ENCODE data around the gene PAN2. TPM values are rescaled to one million over a fixed set of nuclear protein-coding genes. Genes with fewer than 3 reads are reported as not detected.

Gene PAN2
- total RNA-seq, 2 experiments from 2014 or later = 48.7 to 72.5 TPM

DNA sequence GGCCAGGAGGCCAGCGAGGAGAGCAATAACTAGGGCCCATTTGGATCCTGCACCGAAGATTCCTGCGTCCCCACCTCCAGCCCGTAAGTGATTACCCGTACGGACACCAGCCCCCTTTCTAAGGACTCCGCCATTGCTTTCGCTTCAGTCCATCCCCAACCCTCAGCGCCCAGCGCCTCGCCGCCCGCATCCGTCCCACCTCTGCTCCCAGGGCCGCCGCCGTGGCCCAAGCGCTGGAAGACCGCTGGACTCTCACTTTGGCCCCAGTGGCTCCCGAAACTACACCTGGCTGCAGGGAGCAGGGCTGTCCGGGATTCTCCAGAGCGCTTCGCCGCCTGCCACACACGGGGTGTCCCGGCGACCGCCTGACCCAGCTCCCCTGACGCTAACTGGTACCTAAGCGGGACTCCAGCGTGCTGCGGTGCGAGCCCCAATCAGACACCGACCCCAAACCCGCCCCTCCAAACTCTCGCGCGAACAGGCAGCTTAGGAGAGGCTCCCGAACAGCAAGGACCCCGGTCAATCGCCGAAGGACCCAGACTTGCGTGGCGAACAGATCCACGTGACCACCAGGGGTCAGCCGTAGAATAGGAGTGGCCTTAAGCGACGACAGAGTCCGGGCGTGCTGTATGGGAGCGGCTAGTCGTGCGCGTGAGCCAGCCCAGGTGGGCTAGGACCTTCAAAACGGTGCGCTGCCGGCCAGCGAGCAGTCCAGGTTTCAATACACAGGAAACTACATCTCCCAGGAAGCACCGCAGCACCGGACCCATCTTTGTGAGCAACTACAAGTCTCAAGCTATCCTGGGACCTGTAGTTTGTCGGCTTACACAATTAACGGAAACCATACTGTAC lies 18.0 kb downstream of the PAN2 start, which contains the start of gene CNPY2:
Gene CNPY2 (minus strand): TSS at position 367 of the 852 bp plus-strand sequence. CDS start 771 bp downstream, outside the sequence.
- Mint-ChIP-seq H3K4me3 (peak within 1 kb of the TSS; percentile 98), H3K4me1 (peaks cover 20% of the 10 kb centered on the region), H3K36me3 (peaks cover 19% of the 10 kb centered on the region), H3K27ac (peak within 1 kb of the TSS; percentile 98), H3K9me3 (ENCODE audit: low read depth) (no peaks in the 10 kb centered on the region), H3K27me3 (no peaks in the 10 kb centered on the region)
- peak; percentile 93 for ATAC-seq
- peak; percentile 98 for DNase-seq
- CTCF ChIA-PET = interaction anchor here (0.6 to 3.2 kb wide), 16 partner anchors 9 to 207 kb away, joined by 3 to 17 read pairs (median 4); partner anchors contain the start of genes IL23A, PAN2, RNF41 and SMARCC2

DNA sequence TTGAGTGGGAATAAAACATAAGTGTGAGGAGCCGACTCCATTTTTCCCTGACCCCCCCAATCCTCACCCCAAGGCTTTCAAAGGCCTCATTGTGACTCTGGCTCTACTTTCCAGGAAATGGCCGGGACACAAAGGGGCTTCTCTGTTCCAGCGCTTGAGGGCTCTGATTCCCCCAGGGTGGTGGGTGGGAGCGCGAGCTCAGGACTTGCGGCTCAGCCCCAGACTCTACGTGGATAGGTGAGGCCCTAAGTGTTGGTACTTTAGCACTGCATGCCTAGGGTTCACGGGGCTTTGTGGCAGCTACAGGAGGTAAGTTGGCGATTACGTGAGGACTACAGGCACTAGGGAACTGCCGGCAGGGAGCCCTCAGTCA lies 18.6 kb downstream of the PAN2 start:
- H3K36me3 Mint-ChIP-seq = peaks cover 24% of the 10 kb centered on the region
- H3K9me3 Mint-ChIP-seq (ENCODE audit: low read depth) = no peaks in the 10 kb centered on the region
- ATAC-seq (no peak), DNase-seq (no peak)
- no peaks in the 10 kb centered on the region for H3K27me3 Mint-ChIP-seq
- peak overlapping the region; percentile 98 for H3K4me3 Mint-ChIP-seq
- CTCF ChIA-PET = interaction anchor here (1.2 to 3.2 kb wide), 7 partner anchors 8 to 149 kb away, joined by 3 to 17 read pairs (median 6); partner anchors contain the start of genes PAN2, RNF41 and SMARCC2
- H3K4me1 Mint-ChIP-seq = peaks cover 20% of the 10 kb centered on the region
- H3K27ac Mint-ChIP-seq = peak overlapping the region; percentile 98

DNA sequence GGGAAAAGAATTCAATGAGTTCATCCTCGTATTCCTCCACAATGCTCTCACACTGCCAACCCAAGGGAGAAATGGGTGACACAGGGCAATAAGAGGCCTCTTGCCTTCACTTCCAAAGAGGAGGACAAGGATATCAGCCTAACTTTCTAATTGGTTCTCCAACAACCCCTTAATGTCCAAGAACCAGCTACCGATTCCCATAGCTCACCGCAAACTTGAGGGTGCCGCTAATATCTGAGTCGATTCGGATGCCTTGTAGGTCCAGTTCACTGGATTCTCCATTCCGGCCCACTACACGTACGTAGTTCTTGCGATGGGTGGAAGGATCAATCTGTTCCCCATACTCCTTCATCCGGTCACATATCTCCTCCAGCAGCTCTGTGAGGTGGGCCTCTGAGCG lies 22.8 kb downstream of the PAN2 start:
- Mint-ChIP-seq H3K9me3 (ENCODE audit: low read depth) (no peaks in the 10 kb centered on the region), H3K27me3 (no peaks in the 10 kb centered on the region), H3K27ac (no peak overlapping the region), H3K4me1 (peaks cover 10% of the 10 kb centered on the region), H3K36me3 (peaks cover 23% of the 10 kb centered on the region), H3K4me3 (no peak overlapping the region)
- ATAC-seq = no peak
- CTCF ChIA-PET = interaction anchor here (0.7 to 1.6 kb wide), 4 partner anchors 19 to 191 kb away, joined by 3 to 4 read pairs (median 3); partner anchors contain the start of gene RNF41
- no peak for DNase-seq

DNA sequence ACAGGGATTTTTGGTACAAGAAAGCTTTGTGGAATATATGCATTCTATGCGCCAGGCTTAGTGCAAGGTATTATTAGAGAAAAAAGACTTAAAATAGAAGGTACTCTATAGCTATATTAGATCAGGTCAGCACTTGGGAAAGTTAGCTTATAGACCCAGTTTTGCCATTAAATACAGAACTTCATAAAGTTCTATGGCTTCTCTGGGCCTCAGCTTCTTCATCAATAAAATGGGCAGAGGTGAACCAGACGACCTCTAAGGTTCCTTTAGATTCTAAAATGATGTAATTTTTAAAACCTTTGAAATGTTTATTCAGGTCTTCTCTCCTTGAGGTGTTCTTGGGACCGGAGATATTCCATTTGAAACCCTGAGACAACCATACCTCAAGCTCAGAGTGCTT lies 25.1 kb downstream of the PAN2 start:
- DNase-seq (no peak), ATAC-seq (no peak)
- peaks cover 25% of the 10 kb centered on the region for H3K36me3 Mint-ChIP-seq
- H3K27ac Mint-ChIP-seq = no peak overlapping the region
- CTCF ChIA-PET = interaction anchor here (0.7 to 2.3 kb wide), 5 partner anchors 24 to 155 kb away, joined by 3 to 9 read pairs (median 3); partner anchors contain the start of gene ANKRD52
- no peaks in the 10 kb centered on the region for H3K9me3 Mint-ChIP-seq (ENCODE audit: low read depth)
- no peak overlapping the region for H3K4me3 Mint-ChIP-seq
- no peaks in the 10 kb centered on the region for H3K4me1 Mint-ChIP-seq
- no peaks in the 10 kb centered on the region for H3K27me3 Mint-ChIP-seq

DNA sequence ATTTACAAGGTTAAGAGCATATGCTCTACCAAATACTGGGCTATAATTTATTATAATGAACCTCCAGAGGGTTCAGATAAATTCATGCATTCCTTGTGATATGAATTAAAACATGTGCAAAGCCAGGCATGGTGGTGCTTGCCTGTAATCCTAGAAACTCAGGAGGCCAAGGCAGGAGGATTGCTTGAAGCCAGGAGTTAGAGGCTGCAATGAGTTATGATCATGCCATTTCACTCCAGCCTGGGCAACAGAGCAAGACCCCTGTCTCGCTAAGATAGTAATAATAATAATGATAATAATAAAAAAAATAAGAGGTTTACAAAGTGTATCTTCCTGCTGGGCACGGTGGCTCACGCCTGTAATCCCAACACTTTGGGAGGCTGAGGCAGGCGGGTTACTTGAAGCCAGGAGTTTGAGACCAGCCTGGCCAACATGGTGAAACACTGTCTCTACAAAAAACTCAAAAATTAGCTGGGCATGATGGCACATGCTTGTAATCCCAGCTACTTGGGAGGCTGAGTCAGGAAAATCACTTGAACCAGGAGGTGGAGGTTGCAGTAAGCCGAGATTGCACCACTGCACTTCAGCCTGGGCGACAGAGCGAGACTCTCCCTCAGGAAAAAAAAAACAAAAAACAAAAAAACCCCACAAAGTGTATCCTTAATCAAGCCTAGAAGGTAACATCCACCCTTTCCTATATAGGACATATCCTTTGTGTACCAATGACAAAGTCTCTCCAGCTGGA lies 26.4 kb downstream of the PAN2 start:
- Mint-ChIP-seq H3K4me1 (peaks cover under 1% of the 10 kb centered on the region), H3K36me3 (peaks cover 25% of the 10 kb centered on the region), H3K9me3 (ENCODE audit: low read depth) (no peaks in the 10 kb centered on the region), H3K4me3 (no peak overlapping the region), H3K27ac (no peak overlapping the region), H3K27me3 (no peaks in the 10 kb centered on the region)
- CTCF ChIA-PET = interaction anchor here (1.9 to 2.3 kb wide), 2 partner anchors 9 to 101 kb away, joined by 6 to 9 read pairs; partner anchors contain the start of gene CNPY2
- ATAC-seq = no peak
- no peak for DNase-seq

DNA sequence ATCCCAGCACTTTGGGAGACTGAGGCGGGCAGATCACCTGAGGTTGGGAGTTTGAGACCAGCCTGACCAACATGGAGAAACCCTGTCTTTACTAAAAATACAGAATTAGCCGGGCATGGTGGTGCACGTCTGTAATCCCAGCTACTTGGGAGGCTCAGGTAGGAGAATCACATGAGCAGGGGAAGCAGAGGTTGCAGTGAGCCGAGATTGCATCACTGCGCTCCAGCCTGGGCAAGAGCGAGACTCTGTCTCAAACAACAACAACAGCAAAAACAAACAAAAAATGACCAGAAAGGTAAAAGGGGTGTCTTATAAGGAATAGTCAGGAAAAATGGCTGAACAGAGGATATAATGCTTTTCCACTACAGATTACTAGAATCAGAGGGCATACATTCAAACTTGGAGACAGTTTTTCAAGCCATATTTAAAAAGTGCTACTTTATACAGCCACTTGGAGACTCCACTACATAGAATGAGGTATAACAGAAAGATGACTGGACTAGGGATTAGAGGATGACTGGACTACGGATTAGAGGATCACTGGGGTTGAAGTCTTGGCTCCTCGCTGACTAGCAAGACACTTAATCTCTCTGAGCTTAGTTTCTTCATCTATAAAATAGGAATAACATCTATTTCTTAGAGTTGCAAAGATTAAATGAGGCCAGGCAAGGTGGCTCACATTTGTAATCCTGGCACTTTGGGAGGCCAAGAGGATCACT lies 28.8 kb downstream of the PAN2 start:
- Mint-ChIP-seq H3K4me3 (no peak overlapping the region), H3K4me1 (peaks cover 19% of the 10 kb centered on the region), H3K27me3 (no peaks in the 10 kb centered on the region), H3K27ac (no peak overlapping the region), H3K36me3 (peaks cover 14% of the 10 kb centered on the region), H3K9me3 (ENCODE audit: low read depth) (no peaks in the 10 kb centered on the region)
- CTCF ChIA-PET = interaction anchor here (1.3 kb wide), 1 partner anchor 37 kb away, joined by 3 read pairs; no protein-coding TSS in a partner anchor
- no peak for DNase-seq
- ATAC-seq = no peak

DNA sequence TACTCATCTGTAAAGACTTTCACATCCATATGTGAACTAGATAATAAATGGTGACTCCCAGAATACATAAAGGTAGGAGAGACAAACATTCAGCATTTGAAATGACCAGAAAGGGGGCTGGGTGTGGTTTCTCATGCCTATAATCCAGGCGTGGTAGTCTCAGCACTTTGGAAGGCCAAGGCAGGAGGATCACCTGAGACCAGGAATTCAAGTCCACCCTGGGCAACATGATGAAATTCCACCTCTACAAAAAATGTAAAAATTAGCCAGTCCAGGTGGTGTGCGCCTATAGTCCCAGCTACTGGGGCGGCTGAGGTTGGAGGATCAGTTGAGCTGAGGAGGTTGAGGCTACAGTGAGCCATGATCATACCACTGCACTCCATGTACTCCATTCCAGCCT lies 29.5 kb downstream of the PAN2 start:
- Mint-ChIP-seq H3K36me3 (peaks cover 10% of the 10 kb centered on the region), H3K4me3 (no peak overlapping the region), H3K27ac (no peak overlapping the region), H3K9me3 (ENCODE audit: low read depth) (no peaks in the 10 kb centered on the region), H3K27me3 (no peaks in the 10 kb centered on the region), H3K4me1 (peaks cover 19% of the 10 kb centered on the region)
- CTCF ChIA-PET = no interaction called here
- no peak for ATAC-seq
- no peak for DNase-seq

DNA sequence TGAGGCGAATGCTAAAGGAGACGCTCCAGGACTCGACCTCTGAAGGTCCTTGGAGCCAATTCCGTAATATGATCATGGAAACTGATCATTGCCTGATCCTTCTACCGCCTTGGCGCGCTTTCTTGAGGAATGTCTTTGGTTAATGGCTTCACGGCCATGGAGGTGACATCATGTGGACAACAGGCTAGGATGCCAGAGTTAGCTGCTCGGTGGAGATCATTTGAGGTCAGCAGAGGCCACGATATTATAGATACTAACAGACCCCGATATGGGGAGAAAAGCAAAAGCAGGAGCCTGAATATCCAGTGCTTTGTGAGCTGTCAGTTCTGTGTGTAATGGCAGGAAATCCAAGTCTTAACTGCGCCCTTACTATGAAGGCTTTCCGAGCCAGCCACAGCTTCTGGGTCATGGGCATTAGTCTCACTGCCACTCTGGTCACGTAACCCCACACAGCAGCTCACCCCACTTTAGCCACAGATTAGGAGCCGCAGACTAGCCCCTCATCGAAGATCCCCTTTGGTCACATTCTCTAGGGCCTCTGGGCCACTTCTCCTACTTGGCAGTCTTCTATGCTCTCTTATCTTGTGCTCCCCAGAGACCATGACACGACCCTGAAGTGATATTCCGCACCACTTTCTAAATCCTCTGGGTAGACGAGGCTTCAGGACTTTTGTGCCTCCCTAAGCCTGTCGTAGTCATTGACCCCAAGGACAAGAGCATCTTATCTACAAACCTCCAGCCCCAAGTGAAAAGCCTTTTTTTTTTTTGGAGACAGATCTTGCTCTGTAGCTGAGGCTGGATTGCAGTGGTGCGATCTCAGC lies 32.9 kb downstream of the PAN2 start:
- Mint-ChIP-seq H3K9me3 (ENCODE audit: low read depth) (no peaks in the 10 kb centered on the region), H3K36me3 (peaks cover 30% of the 10 kb centered on the region), H3K27ac (peak overlapping the region; percentile 89), H3K4me3 (peak overlapping the region; percentile 90), H3K4me1 (peaks cover 49% of the 10 kb centered on the region), H3K27me3 (no peaks in the 10 kb centered on the region)
- CTCF ChIA-PET = interaction anchor here (0.6 to 1.9 kb wide), 5 partner anchors 20 to 752 kb away, joined by 3 to 6 read pairs (median 3); partner anchors contain the start of genes PAN2 and RNF41
- DNase-seq (no peak), ATAC-seq (no peak)

DNA sequence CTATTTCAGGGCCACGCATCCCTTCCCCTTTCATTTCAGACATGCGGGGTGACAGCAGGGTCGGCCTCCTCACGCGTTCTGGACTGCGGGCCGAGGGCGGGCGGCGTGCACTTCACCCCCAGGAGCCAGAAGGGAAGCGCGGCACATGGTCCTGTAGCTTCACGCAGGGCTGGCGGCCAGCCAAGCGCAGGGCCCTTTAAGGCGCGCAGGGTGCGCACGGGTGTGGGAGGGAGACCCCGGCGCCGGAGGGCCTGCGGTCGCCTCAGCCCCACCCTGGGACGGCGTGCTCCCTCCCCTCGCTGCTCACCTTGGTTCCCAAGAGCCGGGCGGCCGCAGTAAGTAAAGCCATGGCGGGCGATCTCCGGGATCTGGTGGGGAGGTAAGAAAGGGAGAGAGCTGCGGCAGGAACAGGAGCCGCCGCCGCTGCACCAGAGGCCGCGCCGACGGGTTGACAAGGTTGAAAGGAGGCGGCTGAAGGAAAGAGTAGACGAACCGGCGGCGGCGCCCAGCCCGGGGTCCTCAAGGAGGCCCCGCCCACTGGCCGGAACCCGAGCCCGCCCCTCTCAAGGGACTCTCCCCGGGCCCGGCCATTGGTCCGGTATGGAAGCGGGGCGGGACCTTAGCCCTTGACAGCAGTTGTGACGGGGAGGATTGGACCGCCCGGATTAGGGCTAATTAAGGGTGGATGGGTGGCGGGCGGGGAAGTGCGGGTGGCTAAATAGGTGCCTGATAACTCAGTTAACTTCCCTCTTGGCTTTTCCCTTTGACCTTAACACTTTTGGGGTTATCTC lies 33.8 kb downstream of the PAN2 start, which contains the start of gene CS:
Gene CS (minus strand): TSS at position 478 of the 791 bp plus-strand sequence. CDS start 129 bp downstream, at position 349.
- Mint-ChIP-seq H3K9me3 (ENCODE audit: low read depth) (no peaks in the 10 kb centered on the region), H3K36me3 (peaks cover 26% of the 10 kb centered on the region), H3K27me3 (no peaks in the 10 kb centered on the region), H3K27ac (peak within 1 kb of the TSS; percentile 89), H3K4me3 (peak within 1 kb of the TSS; percentile 90), H3K4me1 (peaks cover 49% of the 10 kb centered on the region)
- CTCF ChIA-PET = interaction anchor here (0.6 to 1.9 kb wide), 4 partner anchors 13 to 78 kb away, joined by 3 to 6 read pairs (median 4); partner anchors contain the start of genes PAN2 and RNF41
- ATAC-seq (peak; percentile 97), DNase-seq (peak; percentile 99)

DNA sequence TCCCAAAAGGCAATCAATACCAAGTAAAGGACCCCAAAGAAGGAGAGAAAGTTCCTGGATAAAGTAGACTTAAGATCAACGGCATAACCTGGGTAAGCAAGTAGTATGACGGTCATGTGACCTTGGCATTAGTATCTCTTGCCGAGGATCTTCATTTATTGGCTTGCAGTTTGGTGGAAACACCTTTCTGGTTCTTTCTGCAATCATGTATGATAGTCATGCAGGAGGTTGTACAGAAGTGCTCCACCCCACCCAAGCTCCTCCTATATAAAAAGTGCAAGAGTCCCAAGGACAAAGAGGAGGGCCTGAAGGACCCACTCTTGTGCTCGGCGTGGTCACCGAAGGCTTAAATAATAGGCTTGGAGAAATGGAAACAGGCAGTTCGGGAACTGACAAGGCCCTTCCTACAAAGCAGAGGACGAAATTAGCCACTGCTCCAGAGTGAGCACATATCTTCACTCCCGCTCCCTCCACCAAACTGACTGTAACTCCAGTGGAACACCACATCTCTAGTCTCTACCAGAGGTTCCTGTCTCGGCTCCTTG lies 34.4 kb downstream of the PAN2 start:
- H3K4me1 Mint-ChIP-seq = peaks cover 49% of the 10 kb centered on the region
- peak overlapping the region; percentile 90 for H3K4me3 Mint-ChIP-seq
- H3K36me3 Mint-ChIP-seq = peaks cover 26% of the 10 kb centered on the region
- peak overlapping the region; percentile 89 for H3K27ac Mint-ChIP-seq
- CTCF ChIA-PET = interaction anchor here (1.1 to 1.9 kb wide), 7 partner anchors 12 to 181 kb away, joined by 3 to 7 read pairs (median 4); partner anchors contain the start of genes ESYT1, IL23A, PAN2 and ZC3H10
- no peaks in the 10 kb centered on the region for H3K27me3 Mint-ChIP-seq
- peak; percentile 56 for DNase-seq
- no peaks in the 10 kb centered on the region for H3K9me3 Mint-ChIP-seq (ENCODE audit: low read depth)
- ATAC-seq = peak; percentile 3

DNA sequence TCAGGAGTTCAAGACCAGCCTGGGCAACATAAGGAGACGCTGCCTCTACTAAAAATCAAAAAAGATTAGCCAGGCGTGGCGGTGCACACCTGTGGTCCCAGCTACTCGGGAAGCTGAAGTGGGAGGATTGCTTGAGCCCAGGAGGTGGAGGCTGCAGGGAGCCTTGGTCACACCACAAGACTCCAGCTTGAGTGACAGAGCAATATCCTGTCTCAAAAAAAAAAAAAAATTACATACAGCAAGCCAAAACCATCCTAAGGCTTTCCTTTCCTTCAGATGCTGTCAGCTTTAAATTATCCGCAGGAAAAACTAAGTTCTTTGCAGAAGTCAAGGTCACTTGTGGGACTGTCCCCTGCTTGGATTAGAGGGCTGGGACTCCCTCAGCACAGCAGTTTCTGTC lies 35.0 kb downstream of the PAN2 start:
- peaks cover 27% of the 10 kb centered on the region for H3K36me3 Mint-ChIP-seq
- H3K4me1 Mint-ChIP-seq = peaks cover 52% of the 10 kb centered on the region
- no peaks in the 10 kb centered on the region for H3K27me3 Mint-ChIP-seq
- ATAC-seq (no peak), DNase-seq (no peak)
- H3K9me3 Mint-ChIP-seq (ENCODE audit: low read depth) = no peaks in the 10 kb centered on the region
- H3K4me3 Mint-ChIP-seq = peak overlapping the region; percentile 90
- H3K27ac Mint-ChIP-seq = peak overlapping the region; percentile 89
- CTCF ChIA-PET = interaction anchor here (0.9 to 1.6 kb wide), 9 partner anchors 9 to 180 kb away, joined by 3 to 7 read pairs (median 4); partner anchors contain the start of genes ESYT1, IL23A and ZC3H10

All from activated CD8-positive, alpha-beta memory T cell treated with anti-CD3 and anti-CD28 coated beads, Interleukin-2, amount 10 ng/mL, durations not matched to agents 7 days and 5 days (primary cell).